Measurements from ENCODE around the gene AUTS2.

DNA sequence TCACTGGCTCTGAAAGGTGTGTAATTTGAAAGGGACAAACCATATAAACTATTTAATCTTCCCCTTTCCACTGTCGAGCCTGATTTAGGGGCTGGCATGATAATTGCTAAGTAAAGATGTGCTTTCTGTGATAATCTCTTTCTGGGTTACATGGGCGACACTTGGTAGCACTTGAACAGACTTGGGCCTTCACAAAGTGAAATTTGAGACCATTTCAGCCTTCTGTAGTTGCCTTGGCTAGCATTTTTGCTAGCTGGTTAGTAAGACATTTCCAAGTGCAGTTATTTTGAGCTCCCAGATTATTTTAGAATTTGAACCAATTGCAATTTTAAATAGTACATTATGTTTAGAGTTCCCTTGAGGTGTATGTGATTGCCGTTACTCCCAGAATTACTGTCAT lies 1101.0 kb downstream of the AUTS2 start:
- TF ChIP-seq, protein P1, sequence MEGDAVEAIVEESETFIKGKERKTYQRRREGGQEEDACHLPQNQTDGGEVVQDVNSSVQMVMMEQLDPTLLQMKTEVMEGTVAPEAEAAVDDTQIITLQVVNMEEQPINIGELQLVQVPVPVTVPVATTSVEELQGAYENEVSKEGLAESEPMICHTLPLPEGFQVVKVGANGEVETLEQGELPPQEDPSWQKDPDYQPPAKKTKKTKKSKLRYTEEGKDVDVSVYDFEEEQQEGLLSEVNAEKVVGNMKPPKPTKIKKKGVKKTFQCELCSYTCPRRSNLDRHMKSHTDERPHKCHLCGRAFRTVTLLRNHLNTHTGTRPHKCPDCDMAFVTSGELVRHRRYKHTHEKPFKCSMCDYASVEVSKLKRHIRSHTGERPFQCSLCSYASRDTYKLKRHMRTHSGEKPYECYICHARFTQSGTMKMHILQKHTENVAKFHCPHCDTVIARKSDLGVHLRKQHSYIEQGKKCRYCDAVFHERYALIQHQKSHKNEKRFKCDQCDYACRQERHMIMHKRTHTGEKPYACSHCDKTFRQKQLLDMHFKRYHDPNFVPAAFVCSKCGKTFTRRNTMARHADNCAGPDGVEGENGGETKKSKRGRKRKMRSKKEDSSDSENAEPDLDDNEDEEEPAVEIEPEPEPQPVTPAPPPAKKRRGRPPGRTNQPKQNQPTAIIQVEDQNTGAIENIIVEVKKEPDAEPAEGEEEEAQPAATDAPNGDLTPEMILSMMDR (IDR thresholded peaks at IDR 0.05; ENCODE audit: low read length), result no peak
- no peak for TF ChIP-seq EZH2 (IDR thresholded peaks at IDR 0.05; ENCODE audit: borderline replicate concordance, low read length)

All from OCI-LY1 (cell line).